HL-60 (cell line): Measurements from ENCODE around the gene SLC46A2.

Experiments
- DNase-seq, 2 experiments: peaks; one replicate each; pipeline ENCODE4 v3.0.0-alpha.2; 2010 to 2020; ENCODE audit warnings: low read depth in 1 of 2, low spot score in 1 of 2
- H3K27ac ChIP-seq: fragments of 250-450 bp; sonication (Bioruptor Pico); replicated peaks from 2 replicates; pipeline ENCODE4 v1.5.1; 2020; ENCODE audit warnings: mild to moderate bottlenecking, moderate library complexity
- H3K27me3 ChIP-seq: fragments of 250-450 bp; sonication (Bioruptor Pico); 2 replicates; pipeline ENCODE4 v1.5.1; 2021; ENCODE audit warnings: mild to moderate bottlenecking, moderate library complexity; ENCODE audit not compliant: insufficient read depth, poor library complexity, severe bottlenecking
- H3K4me3 ChIP-seq: replicated peaks from 2 replicates; pipeline ENCODE4 v1.5.1; 2011; ENCODE audit warnings: mild to moderate bottlenecking, control low read depth, low read length; ENCODE audit not compliant: insufficient read depth
- GABPA ChIP-seq: IDR thresholded peaks from 2 replicates; pipeline ENCODE4 v1.6.1; 2012; ENCODE audit warnings: low read depth
- POLR2AphosphoS5 ChIP-seq: IDR thresholded peaks from 2 replicates; pipeline ENCODE4 v1.6.1; 2012; ENCODE audit warnings: low read depth
- REST ChIP-seq: IDR thresholded peaks from 2 replicates; pipeline ENCODE4 v1.6.1; 2012; ENCODE audit warnings: low read depth; ENCODE audit not compliant: insufficient replicate concordance
- SPI1 ChIP-seq: IDR thresholded peaks from 2 replicates; pipeline ENCODE4 v1.6.1; 2012; ENCODE audit warnings: low read depth, mild to moderate bottlenecking, borderline replicate concordance
- TF ChIP-seq, protein P1 (sequence below): IDR thresholded peaks from one replicate; pipeline ENCODE4 v1.5.1; 2011; ENCODE audit warnings: low read length, control low read depth, inconsistent platforms; ENCODE audit not compliant: insufficient read depth

SLC46A2 gene

GRCh38 chr9:112861638-112862555, 28.8 kb downstream of the SLC46A2 start:
- no peaks in the 10 kb centered on the region for H3K27me3 ChIP-seq
- TF ChIP-seq POLR2AphosphoS5 (peak; percentile 65), GABPA (no peak), SPI1 (peak; percentile 60; the same call in 1 of the 2 replicates), REST (no peak)
- TF ChIP-seq, protein P1, sequence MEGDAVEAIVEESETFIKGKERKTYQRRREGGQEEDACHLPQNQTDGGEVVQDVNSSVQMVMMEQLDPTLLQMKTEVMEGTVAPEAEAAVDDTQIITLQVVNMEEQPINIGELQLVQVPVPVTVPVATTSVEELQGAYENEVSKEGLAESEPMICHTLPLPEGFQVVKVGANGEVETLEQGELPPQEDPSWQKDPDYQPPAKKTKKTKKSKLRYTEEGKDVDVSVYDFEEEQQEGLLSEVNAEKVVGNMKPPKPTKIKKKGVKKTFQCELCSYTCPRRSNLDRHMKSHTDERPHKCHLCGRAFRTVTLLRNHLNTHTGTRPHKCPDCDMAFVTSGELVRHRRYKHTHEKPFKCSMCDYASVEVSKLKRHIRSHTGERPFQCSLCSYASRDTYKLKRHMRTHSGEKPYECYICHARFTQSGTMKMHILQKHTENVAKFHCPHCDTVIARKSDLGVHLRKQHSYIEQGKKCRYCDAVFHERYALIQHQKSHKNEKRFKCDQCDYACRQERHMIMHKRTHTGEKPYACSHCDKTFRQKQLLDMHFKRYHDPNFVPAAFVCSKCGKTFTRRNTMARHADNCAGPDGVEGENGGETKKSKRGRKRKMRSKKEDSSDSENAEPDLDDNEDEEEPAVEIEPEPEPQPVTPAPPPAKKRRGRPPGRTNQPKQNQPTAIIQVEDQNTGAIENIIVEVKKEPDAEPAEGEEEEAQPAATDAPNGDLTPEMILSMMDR, result no peak
- no peak overlapping the region for H3K4me3 ChIP-seq
- peak overlapping the region; percentile 77 for H3K27ac ChIP-seq
- DNase-seq, result peak; percentile 86 to 89

- TF ChIP-seq GABPA (no peak), POLR2AphosphoS5 (no peak), REST (no peak), SPI1 (no peak; the same call in 1 of the 2 replicates)
- TF ChIP-seq, protein P1, result no peak
- H3K4me3 ChIP-seq, result no peak overlapping the region
- peak overlapping the region; percentile 77 for H3K27ac ChIP-seq
- DNase-seq, result peak in 1 of 2 experiments; percentile 60
- H3K27me3 ChIP-seq, result no peaks in the 10 kb centered on the region
Observed at GRCh38 chr9:112861155-112861554, 29.5 kb downstream of the SLC46A2 start.

GRCh38 chr9:112860451-112860850, 30.2 kb downstream of the SLC46A2 start:
- DNase-seq, result no peak
- no peaks in the 10 kb centered on the region for H3K27me3 ChIP-seq
- H3K27ac ChIP-seq, result peak overlapping the region; percentile 77
- no peak overlapping the region for H3K4me3 ChIP-seq
- TF ChIP-seq SPI1 (no peak), REST (no peak), GABPA (no peak), POLR2AphosphoS5 (no peak)
- TF ChIP-seq, protein P1, result no peak
